HG02759 (cell line): ENCODE data around the gene ATXN2.

Experiments
- ATAC-seq: cut with Tn5 transposase; IDR thresholded peaks from one replicate; pipeline ENCODE4 v1.9.1; 2021; ENCODE audit warnings: mild to moderate bottlenecking, moderate library complexity; ENCODE audit not compliant: unreplicated experiment

Gene ATXN2

GRCh38 chr12:111424189-111424792 is 174.8 kb downstream of the ATXN2 start:
- no peak for ATAC-seq

GRCh38 chr12:111420494-111420893 is 178.6 kb downstream of the ATXN2 start:
- ATAC-seq = no peak

GRCh38 chr12:111419784-111420183 is 179.3 kb downstream of the ATXN2 start:
- no peak for ATAC-seq

- no peak for ATAC-seq
Observed at GRCh38 chr12:111418594-111418880, 180.6 kb downstream of the ATXN2 start.

GRCh38 chr12:111417784-111418593 is 181.1 kb downstream of the ATXN2 start:
- ATAC-seq = no peak

GRCh38 chr12:111417290-111417689 is 181.8 kb downstream of the ATXN2 start:
- no peak for ATAC-seq

GRCh38 chr12:111414711-111415252 is 184.3 kb downstream of the ATXN2 start:
- no peak for ATAC-seq

- ATAC-seq = no peak
Observed at GRCh38 chr12:111413442-111414086, 185.6 kb downstream of the ATXN2 start.

- no peak for ATAC-seq
Observed at GRCh38 chr12:111412830-111413441, 186.2 kb downstream of the ATXN2 start.

- no peak for ATAC-seq
Observed at GRCh38 chr12:111412007-111412829, 186.9 kb downstream of the ATXN2 start.

- no peak for ATAC-seq
Observed at GRCh38 chr12:111411185-111411764, 187.8 kb downstream of the ATXN2 start.

- ATAC-seq = no peak
Observed at GRCh38 chr12:111410431-111411184, 188.5 kb downstream of the ATXN2 start.

GRCh38 chr12:111409780-111410430 is 189.2 kb downstream of the ATXN2 start:
- ATAC-seq = no peak

- ATAC-seq = no peak
Observed at GRCh38 chr12:111409403-111409779, 189.7 kb downstream of the ATXN2 start.

GRCh38 chr12:111408686-111409402 is 190.3 kb downstream of the ATXN2 start:
- no peak for ATAC-seq

GRCh38 chr12:111408116-111408440 is 191.0 kb downstream of the ATXN2 start:
- ATAC-seq = no peak

GRCh38 chr12:111407377-111408115 is 191.6 kb downstream of the ATXN2 start:
- no peak for ATAC-seq
